NT2/D1 (cell line): ENCODE results near the gene ZIM2.
"Not testable (repeated sequence)": the region's sequence is repeated elsewhere in the genome, so short reads cannot be mapped to it uniquely, and the experiment has no call there.

Experiments used
- DNase-seq: peaks from one replicate; pipeline ENCODE4 v3.0.0-alpha.2; 2011; ENCODE audit warnings: low read depth, low spot score
- H3K27me3 ChIP-seq: 2 replicates; pipeline ENCODE4 v1.6.0; 2011; ENCODE audit warnings: mild to moderate bottlenecking; ENCODE audit not compliant: insufficient read length, insufficient read depth
- H3K36me3 ChIP-seq: 2 replicates; pipeline ENCODE4 v1.6.1; 2011; ENCODE audit warnings: mild to moderate bottlenecking, low read length, mixed read lengths; ENCODE audit not compliant: insufficient read depth, insufficient read length
- H3K4me1 ChIP-seq: 2 replicates; pipeline ENCODE4 v1.5.1; 2011; ENCODE audit not compliant: insufficient read depth, insufficient read length
- H3K4me3 ChIP-seq: 2 replicates; pipeline ENCODE4 v1.5.1; 2011; ENCODE audit warnings: low read depth; ENCODE audit not compliant: insufficient read length
- H3K9ac ChIP-seq: 2 replicates; pipeline ENCODE4 v1.6.0; 2011; ENCODE audit warnings: low read depth; ENCODE audit not compliant: insufficient read length
- H3K9me3 ChIP-seq: 2 replicates; pipeline ENCODE4 v1.5.1; 2011; ENCODE audit warnings: mild to moderate bottlenecking, low read length; ENCODE audit not compliant: insufficient read depth
- SUZ12 ChIP-seq: IDR thresholded peaks from 2 replicates; pipeline ENCODE4 v1.6.1; 2011; ENCODE audit not compliant: insufficient read length, insufficient read depth; ENCODE audit errors: extremely low read depth
- YY1 ChIP-seq: IDR thresholded peaks from 2 replicates; pipeline ENCODE4 v1.6.1; 2011; ENCODE audit not compliant: insufficient read length, insufficient read depth
- ZNF274 ChIP-seq: IDR thresholded peaks from 2 replicates; pipeline ENCODE4 v1.6.1; 2011; ENCODE audit warnings: mild to moderate bottlenecking, low read depth, low read length

Gene ZIM2

GRCh38 chr19:56874530-56874929, 34.0 kb upstream of the ZIM2 start:
- DNase-seq, result no peak
- Histone ChIP-seq H3K4me3 (no peak overlapping the region), H3K9me3 (peaks cover 10% of the 10 kb centered on the region; the same call in 1 of the 2 replicates)

GRCh38 chr19:56873493-56873892, 33.0 kb upstream of the ZIM2 start:
- peaks cover 2% of the 10 kb centered on the region for H3K4me1 ChIP-seq
- no peak for DNase-seq
- H3K9ac ChIP-seq, result no peak overlapping the region
- H3K4me3 ChIP-seq, result no peak overlapping the region
- H3K27me3 ChIP-seq, result no peaks in the 10 kb centered on the region
- TF ChIP-seq SUZ12 (no peak), YY1 (no peak), ZNF274 (no peak)
- H3K36me3 ChIP-seq, result no peaks in the 10 kb centered on the region
- peaks cover 10% of the 10 kb centered on the region; the same call in 1 of the 2 replicates for H3K9me3 ChIP-seq

More at GRCh38 chr19:56874530-56874929, 34.0 kb upstream of the ZIM2 start:
- Histone ChIP-seq H3K27me3 (no peaks in the 10 kb centered on the region), H3K4me1 (peaks cover 2% of the 10 kb centered on the region), H3K36me3 (no peaks in the 10 kb centered on the region), H3K9ac (no peak overlapping the region)
- TF ChIP-seq SUZ12 (no peak), YY1 (no peak), ZNF274 (no peak)

- DNase-seq, result no peak
- Histone ChIP-seq H3K9me3 (peaks cover 7% of the 10 kb centered on the region; the same call in 1 of the 2 replicates), H3K4me3 (no peak overlapping the region), H3K27me3 (no peaks in the 10 kb centered on the region), H3K4me1 (no peaks in the 10 kb centered on the region), H3K9ac (no peak overlapping the region), H3K36me3 (no peaks in the 10 kb centered on the region)
- TF ChIP-seq YY1 (no peak), SUZ12 (no peak), ZNF274 (no peak)
These were observed 29.4 kb upstream of the ZIM2 start for GRCh38 chr19:56869886-56870285.

- H3K4me1 ChIP-seq, result no peaks in the 10 kb centered on the region
- H3K9ac ChIP-seq, result no peak overlapping the region
- TF ChIP-seq ZNF274 (no peak), SUZ12 (no peak), YY1 (no peak)
- no peaks in the 10 kb centered on the region; the same call in 1 of the 2 replicates for H3K9me3 ChIP-seq
- no peak for DNase-seq
- no peaks in the 10 kb centered on the region for H3K27me3 ChIP-seq
- no peaks in the 10 kb centered on the region for H3K36me3 ChIP-seq
- no peak overlapping the region for H3K4me3 ChIP-seq
These were observed 27.9 kb upstream of the ZIM2 start for GRCh38 chr19:56868446-56868845.

- H3K4me3 ChIP-seq, result no peak overlapping the region
- no peaks in the 10 kb centered on the region; the same call in 1 of the 2 replicates for H3K9me3 ChIP-seq
- H3K9ac ChIP-seq, result no peak overlapping the region
- peak; percentile 2 for DNase-seq
- H3K27me3 ChIP-seq, result no peaks in the 10 kb centered on the region
- no peaks in the 10 kb centered on the region for H3K4me1 ChIP-seq
- H3K36me3 ChIP-seq, result no peaks in the 10 kb centered on the region
- no peak for TF ChIP-seq ZNF274
- no peak for TF ChIP-seq SUZ12
- no peak for TF ChIP-seq YY1
These were observed 26.0 kb upstream of the ZIM2 start for GRCh38 chr19:56866538-56866937.

GRCh38 chr19:56864443-56865125, 24.1 kb upstream of the ZIM2 start:
- no peaks in the 10 kb centered on the region; the same call in 1 of the 2 replicates for H3K9me3 ChIP-seq
- no peak for DNase-seq
- no peak for TF ChIP-seq ZNF274
- no peak for TF ChIP-seq YY1
- no peak for TF ChIP-seq SUZ12
- H3K4me1 ChIP-seq, result no peaks in the 10 kb centered on the region
- no peaks in the 10 kb centered on the region for H3K36me3 ChIP-seq
- H3K4me3 ChIP-seq, result no peak overlapping the region
- H3K9ac ChIP-seq, result no peak overlapping the region
- H3K27me3 ChIP-seq, result no peaks in the 10 kb centered on the region

- Histone ChIP-seq H3K27me3 (no peaks in the 10 kb centered on the region), H3K9me3 (no peaks in the 10 kb centered on the region; the same call in 1 of the 2 replicates), H3K36me3 (no peaks in the 10 kb centered on the region), H3K4me1 (no peaks in the 10 kb centered on the region), H3K9ac (no peak overlapping the region), H3K4me3 (no peak overlapping the region)
- no peak for DNase-seq
- TF ChIP-seq ZNF274 (no peak), YY1 (no peak), SUZ12 (no peak)
These were observed 22.2 kb upstream of the ZIM2 start for GRCh38 chr19:56862741-56863140.

- DNase-seq, H3K36me3 ChIP-seq, H3K9me3 ChIP-seq, H3K27me3 ChIP-seq, H3K4me1 ChIP-seq, H3K9ac ChIP-seq, H3K4me3 ChIP-seq: not testable (repeated sequence)
These were observed 19.9 kb upstream of the ZIM2 start for GRCh38 chr19:56860409-56860808.
